Activated T-cell treated with anti-CD3 and anti-CD28 coated beads, Interleukin-2, amount 50 U/mL, for 4 hours (primary cell): Measurements from ENCODE around the gene TGM6. TPM values are rescaled to one million over a fixed set of nuclear protein-coding genes. Genes with fewer than 3 reads are reported as not detected.

ENCODE experiments used
- total RNA-seq, 3 donors: library from RNA; stranded (reverse); gene quantifications; one replicate each; pipeline ENCODE4 v1.2.1, GENCODE V29; 2021

Gene TGM6
- total RNA-seq, 3 donors from 2014 or later, result not detected

Other genes with a start within 250 kb of the TGM6 start
- under 1 TPM in 1 of 3 donors, not detected in 2; 0.26 TPM for gene TGM3, start 84.9 kb upstream of the TGM6 start, total RNA-seq
- gene SNRPB, start 89.9 kb downstream of the TGM6 start, total RNA-seq, result 100 to 1,000 TPM; 613 to 744 (median 635) TPM
- gene ZNF343, start 128.0 kb downstream of the TGM6 start, total RNA-seq, result 10 to 100 TPM; 10.4 to 13.7 (median 11.9) TPM
- gene TMC2, start 155.7 kb downstream of the TGM6 start, total RNA-seq, result not detected